HepG2 (cell line): ENCODE data around the gene HIVEP2. TPM values are rescaled to one million over a fixed set of nuclear protein-coding genes. Genes with fewer than 3 reads are reported as not detected.

Experiments
- ATAC-seq: fragments of 200-7000 bp; cut with Tn5 transposase; 3 replicates; pipeline ENCODE4 v1.9.1; 2020; ENCODE audit warnings: mild to moderate bottlenecking, moderate library complexity
- BruUV-seq: library from RNA; stranded (reverse); fragments of 400-500 nt; replicated peaks from 2 replicates; lab custom pipeline; 2021; lab: Mats Ljungman, UMichigan
- CTCF ChIA-PET: fragments of 300-600 bp; formaldehyde crosslinking; extraction: SDS; loops from one replicate; lab custom pipeline; 2021; ENCODE audit warnings: low total read pairs, inconsistent platforms, low intra/inter-chr PET ratio; lab: Yijun Ruan, JAX
- POLR2A ChIA-PET: fragments of 350-600 bp; sonication (Branson Sonifier 250); formaldehyde crosslinking; loops from one replicate; lab custom pipeline; 2020; ENCODE audit warnings: antibody characterized with exemption, inconsistent platforms; lab: Yijun Ruan, JAX
- DNase-seq: peaks from one replicate; pipeline ENCODE4 v3.0.0-alpha.2; 2015; ENCODE audit warnings: low spot score
- FAIRE-seq: peaks from 3 replicates; lab custom pipeline; 2011; peaks lifted over from hg19 to GRCh38; lab: Jason Lieb, UNC
- H2AFZ ChIP-seq: one replicate; pipeline ENCODE4 v1.6.1; 2011; ENCODE audit warnings: low read length, inconsistent platforms
- H3K27ac ChIP-seq: fragments of 300-600 bp; 3 replicates; pipeline ENCODE4 v1.8.0; 2011; ENCODE audit warnings: mixed run types, mild to moderate bottlenecking, mixed read lengths, low read length, inconsistent platforms; ENCODE audit not compliant: insufficient read depth; ENCODE audit errors: extremely low read length
- H3K27me3 ChIP-seq, 2 experiments: fragments of 200-600 bp in 1 of 2; 2 replicates in 1 of 2; 3 replicates in 1 of 2; pipeline versions ENCODE4 v1.6.0 to v1.8.0; 2011; ENCODE audit warnings: low read length in 2 of 2, mild to moderate bottlenecking in 2 of 2, moderate library complexity in 2 of 2, inconsistent platforms in 1 of 2; ENCODE audit not compliant: insufficient read depth in 2 of 2, control insufficient read depth in 1 of 2
- H3K36me3 ChIP-seq, 2 experiments: fragments of 200-600 bp in 1 of 2; replicated peaks in 1 of 2; 2 replicates in 1 of 2; 3 replicates in 1 of 2; pipeline versions ENCODE4 v1.5.1 to v1.8.0; 2011; ENCODE audit warnings: low read length in 2 of 2, inconsistent platforms in 1 of 2; ENCODE audit not compliant: insufficient read depth in 2 of 2, control insufficient read depth in 1 of 2
- H3K4me1 ChIP-seq: 2 replicates; pipeline ENCODE4 v1.5.1; 2012; ENCODE audit warnings: low read length, inconsistent platforms; ENCODE audit not compliant: insufficient read depth
- H3K4me2 ChIP-seq: 2 replicates; pipeline ENCODE4 v1.6.0; 2011; ENCODE audit warnings: low read depth, low read length, inconsistent platforms
- H3K4me3 ChIP-seq, 3 experiments: fragments of 200-600 bp in 1 of 3; sonication (generic), shearing (Covaris generic) in 1 of 3; replicated peaks in 1 of 3; 2 replicates each; pipeline ENCODE4 v1.5.1; 2011 to 2016; ENCODE audit warnings: low read length in 3 of 3, inconsistent platforms in 2 of 3, low read depth in 2 of 3, mild to moderate bottlenecking in 2 of 3, control low read depth in 1 of 3, mixed read lengths in 1 of 3; ENCODE audit not compliant: insufficient read depth in 1 of 3
- H3K79me2 ChIP-seq: one replicate; pipeline ENCODE4 v1.6.1; 2011; ENCODE audit warnings: low read length, inconsistent platforms; ENCODE audit not compliant: insufficient read depth
- H3K9ac ChIP-seq: 2 replicates; pipeline ENCODE4 v1.6.0; 2011; ENCODE audit warnings: mild to moderate bottlenecking, low read depth, low read length, inconsistent platforms; ENCODE audit not compliant: insufficient read depth
- H3K9me3 ChIP-seq: 2 replicates; pipeline ENCODE4 v1.5.1; 2012; ENCODE audit warnings: mild to moderate bottlenecking, low read length
- H4K20me1 ChIP-seq: 2 replicates; pipeline ENCODE4 v1.6.0; 2011; ENCODE audit warnings: inconsistent platforms, mild to moderate bottlenecking, low read length, moderate library complexity; ENCODE audit not compliant: insufficient read depth
- KLF16 ChIP-seq, 2 experiments: sonication (generic) in 1 of 2; formaldehyde crosslinking in 1 of 2; IDR thresholded peaks; 2 replicates each; pipeline versions ENCODE4 v1.6.1 to v1.8.0; 2016 to 2023; ENCODE audit warnings: missing genetic modification reagents in 2 of 2, missing compliant biosample characterization in 1 of 2
- NR2F2 ChIP-seq: IDR thresholded peaks from 2 replicates; pipeline ENCODE4 v1.6.1; 2012; ENCODE audit warnings: low read depth, inconsistent platforms, borderline replicate concordance
- SATB2 ChIP-seq: sonication (generic); formaldehyde crosslinking; IDR thresholded peaks from 2 replicates; pipeline ENCODE4 v1.5.0; 2020; ENCODE audit warnings: missing genetic modification reagents
- TMF1 ChIP-seq: sonication (generic); formaldehyde crosslinking; IDR thresholded peaks from 2 replicates; pipeline ENCODE4 v1.8.1; 2022; ENCODE audit warnings: low read depth, missing genetic modification reagents
- ZNF136 ChIP-seq: sonication (generic); formaldehyde crosslinking; IDR thresholded peaks from 2 replicates; pipeline ENCODE4 v1.8.1; 2022; ENCODE audit warnings: low read depth, mild to moderate bottlenecking, moderate library complexity, missing genetic modification reagents
- ZNF333 ChIP-seq: sonication (generic); formaldehyde crosslinking; IDR thresholded peaks from 2 replicates; pipeline ENCODE4 v1.4.0; 2020; ENCODE audit warnings: mild to moderate bottlenecking, missing genetic modification reagents, borderline replicate concordance
- ZNF773 ChIP-seq: sonication (generic); formaldehyde crosslinking; IDR thresholded peaks from 2 replicates; pipeline ENCODE4 v1.4.0; 2020; ENCODE audit warnings: missing genetic modification reagents, borderline replicate concordance
- WGBS: methylation state at CpG from one replicate; pipeline ENCODE4 v1.1.6; 2017; ENCODE audit warnings: low lambda C conversion rate; 5-methylcytosine and 5-hydroxymethylcytosine counted together
- in situ Hi-C: cut with HindIII; loops from 2 replicates; pipeline ENCODE4 v1.10.0; 2017; ENCODE audit warnings: low pct_unique_long_range_greater_than_20kb; ENCODE audit not compliant: extremely low pct_ligation_motif_present
- intact Hi-C: fragments of 100-400 bp; cut with micrococcal nuclease; formaldehyde crosslinking; loops from one replicate; pipeline ENCODE4 v1.10.0; 2022; ENCODE audit not compliant: unreplicated experiment
- polyA plus RNA-seq, 8 experiments: library from polyadenylated mRNA; depleted of rRNA in 3 of 8; stranded (reverse) in 7 of 8; unstranded in 1 of 8; fragments of >200 nt; fragmentation: Illumina TruSeq in 4 of 8; extraction: Trizol in 4 of 8; gene quantifications; 2 replicates each; pipeline versions ENCODE4 v1.2.1 to v1.2.3, GENCODE V29; 2011 to 2016; ENCODE audit warnings: low read depth in 4 of 8, missing spikeins in 1 of 8, mixed read lengths in 1 of 8; ENCODE audit not compliant: insufficient read depth in 1 of 8
- total RNA-seq, 5 experiments: library from RNA; depleted of rRNA; stranded (reverse); fragments of >200 nt; fragmentation: Illumina TruSeq; extraction: Trizol; gene quantifications; 2 replicates each; pipeline ENCODE4 v1.2.3, GENCODE V29; 2016; ENCODE audit warnings: low read depth in 1 of 5
- TF ChIP-seq, protein P1 (sequence below): sonication (generic); formaldehyde crosslinking; IDR thresholded peaks from 2 replicates; pipeline ENCODE4 v1.5.0; 2020; ENCODE audit warnings: missing genetic modification reagents, mild to moderate bottlenecking, borderline replicate concordance
- TF ChIP-seq, protein P2 (sequence below): fragments of 450-650 bp; IDR thresholded peaks from 2 replicates; pipeline ENCODE4 v1.6.1; 2017
- TF ChIP-seq, protein P3 (sequence below): sonication (generic); formaldehyde crosslinking; conservative IDR thresholded peaks from 2 replicates; pipeline ENCODE4 v1.4.0; 2020; ENCODE audit warnings: missing genetic modification reagents

Gene HIVEP2
- total and polyA plus RNA-seq, 2 of the 13 experiments (the other 11 are each of a cell fraction or from before 2014, with no cell fraction given) = 3.4 to 12.9 TPM

DNA sequence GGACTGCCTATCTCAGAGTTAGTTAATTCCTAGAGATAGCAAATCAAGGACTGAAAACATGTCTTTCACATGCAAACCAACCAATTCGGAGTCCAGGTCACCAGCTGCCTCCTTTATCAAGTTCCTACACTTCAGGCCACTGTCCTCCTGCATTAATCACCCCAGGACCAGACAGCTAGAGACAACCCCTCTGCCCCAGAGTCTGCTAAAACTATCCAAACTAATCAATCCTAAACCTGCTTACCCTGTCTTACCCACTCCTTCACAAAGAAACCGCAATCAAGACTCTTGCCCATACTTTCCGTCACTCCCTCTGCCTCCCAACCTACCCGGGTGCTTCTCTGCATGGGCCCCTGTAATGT lies 207.0 kb downstream of the HIVEP2 start:
- Histone ChIP-seq H3K36me3 (no peaks in the 10 kb centered on the region), H3K27ac (no peak overlapping the region), H3K27me3 (peaks cover 0 to 20% of the 10 kb centered on the region in 2 experiments; a peak in 3 of 5 replicates), H3K9me3 (no peaks in the 10 kb centered on the region), H4K20me1 (no peaks in the 10 kb centered on the region), H3K9ac (no peak overlapping the region), H3K4me3 (no peak overlapping the region), H3K79me2 (no peaks in the 10 kb centered on the region), H3K4me2 (no peak overlapping the region), H3K4me1 (no peaks in the 10 kb centered on the region), H2AFZ (no peak overlapping the region)
- in situ Hi-C loops = no loop called here
- ChIA-PET POLR2A (no interaction called here), CTCF (no interaction called here)
- BruUV-seq = no TSS peak
- TF ChIP-seq, protein P1, sequence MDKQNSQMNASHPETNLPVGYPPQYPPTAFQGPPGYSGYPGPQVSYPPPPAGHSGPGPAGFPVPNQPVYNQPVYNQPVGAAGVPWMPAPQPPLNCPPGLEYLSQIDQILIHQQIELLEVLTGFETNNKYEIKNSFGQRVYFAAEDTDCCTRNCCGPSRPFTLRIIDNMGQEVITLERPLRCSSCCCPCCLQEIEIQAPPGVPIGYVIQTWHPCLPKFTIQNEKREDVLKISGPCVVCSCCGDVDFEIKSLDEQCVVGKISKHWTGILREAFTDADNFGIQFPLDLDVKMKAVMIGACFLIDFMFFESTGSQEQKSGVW = no peak
- TF ChIP-seq KLF16 (CRISPR knock-in tag; IDR thresholded peaks at IDR 0.05) (no peak), SATB2 (CRISPR knock-in tag) (no peak), ZNF773 (no peak), ZNF333 (no peak)
- ATAC-seq = no peak
- intact Hi-C loops = no loop called here
- 16% methylated on average over 4 of the region's 4 CpGs for WGBS
- no peak for DNase-seq
- FAIRE-seq = no peak

DNA sequence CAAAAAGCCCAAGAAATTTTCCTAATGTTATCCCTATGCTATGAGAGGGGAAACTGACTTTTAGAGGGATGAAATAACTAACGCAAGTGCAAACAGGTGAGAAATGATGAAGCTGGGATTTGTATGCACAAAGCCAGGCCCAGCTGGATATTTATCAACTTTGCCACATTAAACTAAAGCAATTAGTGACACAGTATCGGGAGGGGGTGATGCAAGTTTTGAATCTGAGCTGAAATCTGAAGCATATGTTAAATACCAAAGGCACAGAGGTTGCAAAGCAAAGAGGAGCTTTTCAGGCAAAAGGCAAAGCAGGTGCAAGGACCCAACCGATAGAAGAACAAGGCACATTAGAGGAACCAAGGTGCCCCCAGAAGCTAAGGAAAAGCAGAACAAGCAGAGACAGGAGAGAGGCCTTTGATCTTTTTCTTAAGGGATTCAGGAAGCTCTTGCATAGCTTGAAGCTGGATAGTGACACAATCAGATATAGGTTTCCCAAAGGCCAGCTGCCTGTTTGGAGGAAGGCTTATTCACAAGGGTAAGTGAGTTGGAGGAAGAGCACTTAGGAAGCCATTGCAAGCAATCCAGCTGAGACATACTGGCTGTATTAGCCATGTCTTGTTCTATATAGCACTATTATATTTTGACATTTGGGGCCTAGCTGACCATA lies 207.5 kb downstream of the HIVEP2 start:
- ChIA-PET POLR2A (no interaction called here), CTCF (no interaction called here)
- Histone ChIP-seq H3K27ac (no peak overlapping the region), H3K79me2 (no peaks in the 10 kb centered on the region), H3K27me3 (peaks cover 0 to 20% of the 10 kb centered on the region in 2 experiments; a peak in 3 of 5 replicates), H3K9me3 (no peaks in the 10 kb centered on the region), H3K4me3 (no peak overlapping the region), H3K4me2 (no peak overlapping the region), H3K36me3 (no peaks in the 10 kb centered on the region), H2AFZ (no peak overlapping the region), H3K4me1 (no peaks in the 10 kb centered on the region), H4K20me1 (no peaks in the 10 kb centered on the region), H3K9ac (no peak overlapping the region)
- in situ Hi-C loops = no loop called here
- ATAC-seq (no peak), DNase-seq (no peak), FAIRE-seq (no peak)
- WGBS = 55% methylated on average over 3 of the region's 3 CpGs
- BruUV-seq = no TSS peak
- intact Hi-C loops = no loop called here
- TF ChIP-seq ZNF136 (CRISPR knock-in tag) (no peak), TMF1 (CRISPR knock-in tag) (no peak), NR2F2 (no peak)
- TF ChIP-seq, protein P2, sequence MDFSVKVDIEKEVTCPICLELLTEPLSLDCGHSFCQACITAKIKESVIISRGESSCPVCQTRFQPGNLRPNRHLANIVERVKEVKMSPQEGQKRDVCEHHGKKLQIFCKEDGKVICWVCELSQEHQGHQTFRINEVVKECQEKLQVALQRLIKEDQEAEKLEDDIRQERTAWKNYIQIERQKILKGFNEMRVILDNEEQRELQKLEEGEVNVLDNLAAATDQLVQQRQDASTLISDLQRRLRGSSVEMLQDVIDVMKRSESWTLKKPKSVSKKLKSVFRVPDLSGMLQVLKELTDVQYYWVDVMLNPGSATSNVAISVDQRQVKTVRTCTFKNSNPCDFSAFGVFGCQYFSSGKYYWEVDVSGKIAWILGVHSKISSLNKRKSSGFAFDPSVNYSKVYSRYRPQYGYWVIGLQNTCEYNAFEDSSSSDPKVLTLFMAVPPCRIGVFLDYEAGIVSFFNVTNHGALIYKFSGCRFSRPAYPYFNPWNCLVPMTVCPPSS = no peak
- TF ChIP-seq, protein P3, sequence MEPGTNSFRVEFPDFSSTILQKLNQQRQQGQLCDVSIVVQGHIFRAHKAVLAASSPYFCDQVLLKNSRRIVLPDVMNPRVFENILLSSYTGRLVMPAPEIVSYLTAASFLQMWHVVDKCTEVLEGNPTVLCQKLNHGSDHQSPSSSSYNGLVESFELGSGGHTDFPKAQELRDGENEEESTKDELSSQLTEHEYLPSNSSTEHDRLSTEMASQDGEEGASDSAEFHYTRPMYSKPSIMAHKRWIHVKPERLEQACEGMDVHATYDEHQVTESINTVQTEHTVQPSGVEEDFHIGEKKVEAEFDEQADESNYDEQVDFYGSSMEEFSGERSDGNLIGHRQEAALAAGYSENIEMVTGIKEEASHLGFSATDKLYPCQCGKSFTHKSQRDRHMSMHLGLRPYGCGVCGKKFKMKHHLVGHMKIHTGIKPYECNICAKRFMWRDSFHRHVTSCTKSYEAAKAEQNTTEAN (CRISPR knock-in tag) = no peak
- TF ChIP-seq, protein P1 = no peak
